Measurements from ENCODE around the gene AKAP7.

GRCh38 chr6:131283466-131284175 is 148.4 kb downstream of the AKAP7 start:
- TF ChIP-seq CTCF (IDR thresholded peaks at IDR 0.05; ENCODE audit: insufficient read depth, low read length, poor library complexity, severe bottlenecking) (no peak), EZH2phosphoT487 (conservative IDR thresholded peaks at IDR 0.05; ENCODE audit: low read length) (no peak)

Data from SU-DHL-6 (cell line).